Body of pancreas (tissue), 4 donors: ENCODE results near the gene ZFHX3. TPM values are rescaled to one million over a fixed set of nuclear protein-coding genes. Genes with fewer than 3 reads are reported as not detected.

Experiments
- ATAC-seq: fragments of 150-250 bp; one replicate; pipeline ENCODE4 v1.9.1; 2016
- DNase-seq, 4 donors: peaks; one replicate each; pipeline ENCODE4 v3.0.0-alpha.2; 2019
- H3K27ac ChIP-seq, 4 donors: fragments of 200-600 bp; sonication (generic); 1 replicate in 3 of 4; 2 replicates in 1 of 4; pipeline versions ENCODE4 v1.5.1 to v1.6.1; 2016 to 2019; ENCODE audit warnings: mild to moderate bottlenecking in 1 of 4, mixed read lengths in 1 of 4, moderate library complexity in 1 of 4
- H3K27me3 ChIP-seq, 2 donors: fragments of 200-600 bp; sonication (generic); one replicate each; pipeline ENCODE4 v1.6.0; 2016; ENCODE audit warnings: mild to moderate bottlenecking in 1 of 2
- H3K36me3 ChIP-seq, 2 donors: fragments of 200-600 bp; sonication (generic); replicated peaks in 1 of 2; 2 replicates each; pipeline ENCODE4 v1.5.1; 2016; ENCODE audit warnings: low read depth in 2 of 2; ENCODE audit not compliant: insufficient read depth in 1 of 2
- H3K4me1 ChIP-seq: fragments of 200-600 bp; sonication (generic); one replicate; pipeline ENCODE4 v1.6.0; 2016
- H3K4me3 ChIP-seq, 2 donors: fragments of 200-600 bp; sonication (generic); 1 replicate in 1 of 2; 2 replicates in 1 of 2; pipeline ENCODE4 v1.5.1; 2016 to 2019
- H3K9me3 ChIP-seq, 3 donors: fragments of 200-600 bp; sonication (generic); 1 replicate in 2 of 3; 2 replicates in 1 of 3; pipeline ENCODE4 v1.5.1; 2016
- POLR2A ChIP-seq, 3 donors: fragments of 450-650 bp; IDR thresholded peaks; one replicate each; pipeline ENCODE4 v1.6.1; 2016; ENCODE audit warnings: antibody characterized with exemption in 3 of 3, mild to moderate bottlenecking in 2 of 3
- WGBS, 2 donors: methylation state at CpG; one replicate each; pipeline ENCODE4 v1.1.5; 2017; 5-methylcytosine and 5-hydroxymethylcytosine counted together
- intact Hi-C: fragments of 100-400 bp; cut with DNase I; formaldehyde crosslinking; loops from one replicate; pipeline ENCODE4 v1.15.1; 2023
- total RNA-seq, 2 donors: library from RNA; depleted of rRNA; stranded (reverse); fragments of >200 nt; gene quantifications; one replicate each; pipeline ENCODE4 v1.1.0, GENCODE V29; 2016
- TF ChIP-seq, protein P1 (sequence below), 7 experiments: fragments of 450-650 bp in 4 of 7; fragments of 200-600 bp in 3 of 7; sonication (generic) in 3 of 7; IDR thresholded peaks; one replicate each; pipeline ENCODE4 v1.5.1; 2016 to 2019; ENCODE audit warnings: antibody characterized with exemption in 7 of 7

Gene ZFHX3
- total RNA-seq, 2 donors from 2014 or later, result 22.4 to 24.6 TPM

- 85 to 90% methylated on average over 7 to 8 of the region's 8 CpGs for WGBS, 2 donors
- peaks cover 0 to 7% of the 10 kb centered on the region in 2 donors for H3K36me3 ChIP-seq
- ATAC-seq (no peak), DNase-seq (no peak)
- no peaks in the 10 kb centered on the region for H3K27me3 ChIP-seq
- no peak overlapping the region for H3K4me3 ChIP-seq
- H3K9me3 ChIP-seq, result no peaks in the 10 kb centered on the region
- no peaks in the 10 kb centered on the region for H3K4me1 ChIP-seq
- intact Hi-C loops, result no loop called here
- TF ChIP-seq, protein P1, sequence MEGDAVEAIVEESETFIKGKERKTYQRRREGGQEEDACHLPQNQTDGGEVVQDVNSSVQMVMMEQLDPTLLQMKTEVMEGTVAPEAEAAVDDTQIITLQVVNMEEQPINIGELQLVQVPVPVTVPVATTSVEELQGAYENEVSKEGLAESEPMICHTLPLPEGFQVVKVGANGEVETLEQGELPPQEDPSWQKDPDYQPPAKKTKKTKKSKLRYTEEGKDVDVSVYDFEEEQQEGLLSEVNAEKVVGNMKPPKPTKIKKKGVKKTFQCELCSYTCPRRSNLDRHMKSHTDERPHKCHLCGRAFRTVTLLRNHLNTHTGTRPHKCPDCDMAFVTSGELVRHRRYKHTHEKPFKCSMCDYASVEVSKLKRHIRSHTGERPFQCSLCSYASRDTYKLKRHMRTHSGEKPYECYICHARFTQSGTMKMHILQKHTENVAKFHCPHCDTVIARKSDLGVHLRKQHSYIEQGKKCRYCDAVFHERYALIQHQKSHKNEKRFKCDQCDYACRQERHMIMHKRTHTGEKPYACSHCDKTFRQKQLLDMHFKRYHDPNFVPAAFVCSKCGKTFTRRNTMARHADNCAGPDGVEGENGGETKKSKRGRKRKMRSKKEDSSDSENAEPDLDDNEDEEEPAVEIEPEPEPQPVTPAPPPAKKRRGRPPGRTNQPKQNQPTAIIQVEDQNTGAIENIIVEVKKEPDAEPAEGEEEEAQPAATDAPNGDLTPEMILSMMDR (IDR thresholded peaks at IDR 0.05), result no peak
- TF ChIP-seq POLR2A (IDR thresholded peaks at IDR 0.05), result no peak
- H3K27ac ChIP-seq, result no peak overlapping the region
Measured at GRCh38 chr16:72811188-72811720, 236.7 kb downstream of the ZFHX3 start.

DNA sequence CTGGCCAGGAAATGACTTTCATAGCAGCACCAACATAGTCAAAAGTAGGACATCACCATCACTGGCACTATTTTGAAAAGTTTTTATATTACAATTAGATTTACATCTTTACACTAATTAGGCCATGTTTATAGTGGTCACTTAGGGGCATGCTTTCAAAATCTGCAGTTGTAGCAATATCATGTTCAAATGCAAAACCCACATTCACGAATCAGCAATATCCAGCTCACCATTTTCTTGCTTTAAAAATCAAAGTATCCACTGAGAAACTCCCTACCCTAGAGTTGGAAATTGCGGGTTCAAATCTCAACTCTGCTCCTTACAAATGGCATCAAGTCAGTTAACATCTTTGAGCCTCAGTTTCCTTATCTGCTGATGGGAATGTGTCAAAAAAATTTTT, 237.4 kb downstream of the ZFHX3 start:
- intact Hi-C loops, result no loop called here
- WGBS, 2 donors, result 98 to 100% methylated on average over 2 of the region's 2 CpGs

GRCh38 chr16:72809446-72809845, 238.5 kb downstream of the ZFHX3 start:
- Histone ChIP-seq H3K36me3 (peaks cover 0 to 7% of the 10 kb centered on the region in 2 donors), H3K27me3 (no peaks in the 10 kb centered on the region), H3K4me1 (no peaks in the 10 kb centered on the region), H3K9me3 (no peaks in the 10 kb centered on the region), H3K4me3 (no peak overlapping the region), H3K27ac (no peak overlapping the region)
- DNase-seq (no peak), ATAC-seq (no peak)
- 77 to 85% methylated on average over 4 of the region's 4 CpGs for WGBS, 2 donors
- intact Hi-C loops, result no loop called here
- TF ChIP-seq POLR2A (IDR thresholded peaks at IDR 0.05), result no peak
- TF ChIP-seq, protein P1 (IDR thresholded peaks at IDR 0.05), result no peak

More for the DNA sequence above, 237.4 kb downstream of the ZFHX3 start:
- peaks cover 0 to 7% of the 10 kb centered on the region in 2 donors for H3K36me3 ChIP-seq
- H3K27me3 ChIP-seq, result no peaks in the 10 kb centered on the region
- H3K4me1 ChIP-seq, result no peaks in the 10 kb centered on the region
- H3K27ac ChIP-seq, result no peak overlapping the region
- H3K9me3 ChIP-seq, result no peaks in the 10 kb centered on the region
- TF ChIP-seq, protein P1 (IDR thresholded peaks at IDR 0.05), result no peak
- no peak for TF ChIP-seq POLR2A (IDR thresholded peaks at IDR 0.05)
- ATAC-seq (no peak), DNase-seq (no peak)
- H3K4me3 ChIP-seq, result no peak overlapping the region

- Histone ChIP-seq H3K4me3 (no peak overlapping the region), H3K4me1 (no peaks in the 10 kb centered on the region), H3K27me3 (no peaks in the 10 kb centered on the region), H3K9me3 (no peaks in the 10 kb centered on the region), H3K36me3 (peaks cover 0 to 7% of the 10 kb centered on the region in 2 donors), H3K27ac (no peak overlapping the region)
- no peak for DNase-seq
- 96 to 100% methylated on average over 1 of the region's 1 CpG for WGBS, 2 donors
- ATAC-seq, result no peak
- intact Hi-C loops, result no loop called here
- no peak for TF ChIP-seq POLR2A (IDR thresholded peaks at IDR 0.05)
- TF ChIP-seq, protein P1 (IDR thresholded peaks at IDR 0.05), result no peak
Measured at GRCh38 chr16:72808754-72809153, 239.2 kb downstream of the ZFHX3 start.

DNA sequence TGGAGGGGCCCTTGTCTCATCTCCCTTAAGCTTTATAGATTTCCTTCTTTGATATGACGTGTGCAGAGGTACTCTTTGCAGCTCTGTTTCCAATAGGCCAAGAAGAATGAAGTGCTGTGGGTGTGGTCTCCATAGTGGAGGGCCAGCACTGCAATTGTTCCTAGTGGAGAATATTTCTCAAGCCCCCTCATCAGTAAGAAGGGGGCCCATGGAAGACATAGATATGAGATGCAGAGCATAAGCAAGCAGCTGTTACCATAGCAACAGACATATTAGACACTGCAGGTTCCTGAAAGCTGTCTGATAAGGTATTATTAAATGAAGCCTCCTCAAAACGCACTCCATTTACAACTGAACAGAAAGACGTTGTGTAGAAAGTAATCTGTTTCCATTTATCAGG, 240.7 kb downstream of the ZFHX3 start:
- H3K9me3 ChIP-seq, result no peaks in the 10 kb centered on the region
- no peak for DNase-seq
- no peak overlapping the region for H3K4me3 ChIP-seq
- WGBS, 2 donors, result 79 to 91% methylated on average over 3 of the region's 3 CpGs
- no peak for ATAC-seq
- H3K4me1 ChIP-seq, result no peaks in the 10 kb centered on the region
- intact Hi-C loops, result no loop called here
- H3K27ac ChIP-seq, result no peak overlapping the region
- peaks cover 0 to 7% of the 10 kb centered on the region in 2 donors for H3K36me3 ChIP-seq
- H3K27me3 ChIP-seq, result no peaks in the 10 kb centered on the region
- no peak for TF ChIP-seq POLR2A (IDR thresholded peaks at IDR 0.05)
- TF ChIP-seq, protein P1 (IDR thresholded peaks at IDR 0.05), result no peak
